Breast epithelium (tissue), 4 donors: ENCODE measurements around the gene DRAXIN. TPM values are rescaled to one million over a fixed set of nuclear protein-coding genes. Genes with fewer than 3 reads are reported as not detected.

Experiments
- DNase-seq, 2 donors: peaks; one replicate each; pipeline ENCODE4 v3.0.0-alpha.2; 2019; ENCODE audit warnings: low spot score in 2 of 2
- H3K27ac ChIP-seq, 2 donors: fragments of 200-600 bp; sonication (generic) in 1 of 2; one replicate each; pipeline ENCODE4 v1.5.1; 2016 to 2019; ENCODE audit warnings: mild to moderate bottlenecking in 1 of 2
- H3K27me3 ChIP-seq, 2 donors: fragments of 200-600 bp; sonication (generic) in 1 of 2; one replicate each; pipeline versions ENCODE4 v1.5.1 to v1.6.0; 2017 to 2019; ENCODE audit warnings: control low read depth in 1 of 2, mild to moderate bottlenecking in 1 of 2
- H3K36me3 ChIP-seq: fragments of 200-600 bp; one replicate; pipeline ENCODE4 v1.5.1; 2019
- H3K4me1 ChIP-seq, 2 donors: fragments of 200-600 bp; sonication (generic); one replicate each; pipeline ENCODE4 v1.5.1; 2016 to 2019; ENCODE audit warnings: control low read depth in 1 of 2
- H3K4me3 ChIP-seq, 3 donors: fragments of 200-600 bp; sonication (generic); 1 replicate in 2 of 3; 2 replicates in 1 of 3; pipeline ENCODE4 v1.5.1; 2016 to 2019; ENCODE audit warnings: mild to moderate bottlenecking in 3 of 3, moderate library complexity in 2 of 3
- H3K9me3 ChIP-seq, 2 donors: fragments of 200-600 bp; sonication (generic) in 1 of 2; one replicate each; pipeline ENCODE4 v1.5.1; 2016 to 2019; ENCODE audit warnings: control low read depth in 1 of 2
- CTCF ChIP-seq, 3 donors: fragments of 450-650 bp; IDR thresholded peaks; one replicate each; pipeline ENCODE4 v1.5.1; 2016 to 2017; ENCODE audit warnings: antibody characterized with exemption in 3 of 3, mild to moderate bottlenecking in 3 of 3, moderate library complexity in 3 of 3
- POLR2A ChIP-seq: fragments of 450-650 bp; IDR thresholded peaks from one replicate; pipeline ENCODE4 v1.6.1; 2016; ENCODE audit warnings: antibody characterized with exemption, mild to moderate bottlenecking, moderate library complexity
- POLR2AphosphoS5 ChIP-seq, 3 donors: sonication (generic); formaldehyde crosslinking; IDR thresholded peaks; one replicate each; pipeline ENCODE4 v1.6.1; 2017; ENCODE audit warnings: antibody characterized with exemption in 3 of 3
- intact Hi-C: fragments of 100-400 bp; cut with DNase I; formaldehyde crosslinking; loops from one replicate; pipeline ENCODE4 v1.15.1; 2023; ENCODE audit warnings: low total_unique reads
- total RNA-seq, 3 donors: library from RNA; depleted of rRNA; stranded (reverse); fragments of >200 nt; gene quantifications; one replicate each; pipeline ENCODE4 v1.1.0, GENCODE V29; 2016

DRAXIN gene
- total RNA-seq, 3 donors from 2014 or later, result under 0.01 to 0.15 (median under 0.01) TPM

GRCh38 chr1:11668516-11668915 lies 23.0 kb upstream of the DRAXIN start:
- no peaks in the 10 kb centered on the region for H3K4me1 ChIP-seq
- no peak overlapping the region for H3K4me3 ChIP-seq
- H3K27ac ChIP-seq, result no peak overlapping the region
- H3K27me3 ChIP-seq, result no peaks in the 10 kb centered on the region
- no peak for DNase-seq
- intact Hi-C loops, result no loop called here
- H3K9me3 ChIP-seq, result no peaks in the 10 kb centered on the region
- no peaks in the 10 kb centered on the region for H3K36me3 ChIP-seq
- TF ChIP-seq POLR2A, result no peak
- no peak for TF ChIP-seq CTCF (IDR thresholded peaks at IDR 0.05)
- no peak for TF ChIP-seq POLR2AphosphoS5 (IDR thresholded peaks at IDR 0.05)

- H3K4me1 ChIP-seq, result no peaks in the 10 kb centered on the region
- intact Hi-C loops, result loop anchor here (10.0 kb wide), 1 partner anchor 54 kb away; no protein-coding TSS in a partner anchor
Measured at GRCh38 chr1:11670747-11671146, 20.8 kb upstream of the DRAXIN start.

GRCh38 chr1:11671205-11671543 lies 20.3 kb upstream of the DRAXIN start:
- intact Hi-C loops, result loop anchor here (10.0 kb wide), 1 partner anchor 54 kb away; no protein-coding TSS in a partner anchor
- H3K9me3 ChIP-seq, result no peaks in the 10 kb centered on the region
- no peak overlapping the region for H3K4me3 ChIP-seq
- H3K27me3 ChIP-seq, result no peaks in the 10 kb centered on the region
- DNase-seq, result no peak
- H3K4me1 ChIP-seq, result no peaks in the 10 kb centered on the region
- H3K36me3 ChIP-seq, result peaks cover 8% of the 10 kb centered on the region
- TF ChIP-seq POLR2AphosphoS5 (IDR thresholded peaks at IDR 0.05) (no peak), CTCF (IDR thresholded peaks at IDR 0.05) (no peak), POLR2A (no peak)
- H3K27ac ChIP-seq, result no peak overlapping the region

More at GRCh38 chr1:11670747-11671146, 20.8 kb upstream of the DRAXIN start:
- Histone ChIP-seq H3K27ac (no peak overlapping the region), H3K4me3 (no peak overlapping the region), H3K36me3 (peaks cover 8% of the 10 kb centered on the region), H3K9me3 (no peaks in the 10 kb centered on the region), H3K27me3 (no peaks in the 10 kb centered on the region)
- DNase-seq, result no peak
- TF ChIP-seq CTCF (IDR thresholded peaks at IDR 0.05), result no peak
- no peak for TF ChIP-seq POLR2AphosphoS5 (IDR thresholded peaks at IDR 0.05)
- TF ChIP-seq POLR2A, result no peak

GRCh38 chr1:11671544-11672286 lies 19.8 kb upstream of the DRAXIN start:
- TF ChIP-seq POLR2A, result no peak
- no peak for TF ChIP-seq CTCF (IDR thresholded peaks at IDR 0.05)
- no peak for TF ChIP-seq POLR2AphosphoS5 (IDR thresholded peaks at IDR 0.05)
- H3K36me3 ChIP-seq, result peaks cover 8% of the 10 kb centered on the region
- no peaks in the 10 kb centered on the region for H3K9me3 ChIP-seq
- DNase-seq, result no peak
- no peaks in the 10 kb centered on the region for H3K27me3 ChIP-seq
- H3K4me1 ChIP-seq, result no peaks in the 10 kb centered on the region
- H3K4me3 ChIP-seq, result no peak overlapping the region
- intact Hi-C loops, result loop anchor here (10.0 kb wide), 1 partner anchor 53 kb away; no protein-coding TSS in a partner anchor
- no peak overlapping the region for H3K27ac ChIP-seq

GRCh38 chr1:11673089-11673769 lies 18.3 kb upstream of the DRAXIN start:
- Histone ChIP-seq H3K4me3 (no peak overlapping the region), H3K9me3 (no peaks in the 10 kb centered on the region), H3K36me3 (peaks cover 8% of the 10 kb centered on the region), H3K4me1 (no peaks in the 10 kb centered on the region), H3K27me3 (no peaks in the 10 kb centered on the region), H3K27ac (no peak overlapping the region)
- DNase-seq, result no peak
- intact Hi-C loops, result loop anchor here (10.0 kb wide), 1 partner anchor 52 kb away; no protein-coding TSS in a partner anchor
- no peak for TF ChIP-seq POLR2A
- no peak for TF ChIP-seq CTCF (IDR thresholded peaks at IDR 0.05)
- TF ChIP-seq POLR2AphosphoS5 (IDR thresholded peaks at IDR 0.05), result no peak
